GM18507 (cell line): ENCODE data around the gene TAF12.
"Not testable (repeated sequence)": the region's sequence is repeated elsewhere in the genome, so short reads cannot be mapped to it uniquely, and the experiment has no call there.

ENCODE experiments used
- DNase-seq: peaks from one replicate; pipeline ENCODE4 v3.0.0; 2011; ENCODE audit warnings: low read depth; ENCODE audit not compliant: insufficient read length; ENCODE audit errors: extremely low spot score
- FAIRE-seq: peaks from 2 replicates; lab custom pipeline; 2011; peaks lifted over from hg19 to GRCh38; lab: Jason Lieb, UNC

TAF12 gene

GRCh38 chr1:28642847-28643635 lies at the start of gene TAF12:
TSS of gene TAF12 (minus strand) at chr1:28643067. CDS start at chr1:28622081, 20,986 bp downstream.
- FAIRE-seq = peak; percentile 93

GRCh38 chr1:28691627-28692026 lies 48.8 kb upstream of the TAF12 start:
- not testable (repeated sequence) for FAIRE-seq, DNase-seq

More at GRCh38 chr1:28642847-28643635, at the start of gene TAF12:
- peak; percentile 78 for DNase-seq

GRCh38 chr1:28684937-28685336 lies 42.1 kb upstream of the TAF12 start:
- DNase-seq (no peak), FAIRE-seq (no peak)

- DNase-seq = no peak
- no peak for FAIRE-seq
These were observed 40.0 kb upstream of the TAF12 start for GRCh38 chr1:28682840-28683239.

GRCh38 chr1:28680151-28680550 lies 37.3 kb upstream of the TAF12 start:
- DNase-seq (no peak), FAIRE-seq (no peak)

- DNase-seq = no peak
- FAIRE-seq = no peak
These were observed 33.0 kb upstream of the TAF12 start for GRCh38 chr1:28675924-28676257.

- not testable (repeated sequence) for DNase-seq, FAIRE-seq
These were observed 30.1 kb upstream of the TAF12 start for GRCh38 chr1:28672971-28673370.

GRCh38 chr1:28671254-28671780 lies 28.4 kb upstream of the TAF12 start:
- DNase-seq = no peak
- no peak for FAIRE-seq

GRCh38 chr1:28668956-28669723 lies 26.3 kb upstream of the TAF12 start:
- peak; percentile 79 for DNase-seq
- FAIRE-seq = no peak

GRCh38 chr1:28668191-28668955 lies 25.5 kb upstream of the TAF12 start, which contains the start of gene GMEB1:
TSS of gene GMEB1 (plus strand) at chr1:28668784. CDS start at chr1:28683613, 14,829 bp downstream.
- FAIRE-seq = peak; percentile 86
- peak; percentile 86 for DNase-seq

- DNase-seq = no peak
- FAIRE-seq = no peak
These were observed 23.9 kb upstream of the TAF12 start for GRCh38 chr1:28666806-28667205.

GRCh38 chr1:28663871-28664470 lies 21.1 kb upstream of the TAF12 start:
- FAIRE-seq = no peak
- DNase-seq = no peak

- no peak for FAIRE-seq
These were observed 13.5 kb upstream of the TAF12 start for GRCh38 chr1:28656335-28656734.

GRCh38 chr1:28655448-28656311 lies 12.8 kb upstream of the TAF12 start:
- not testable (repeated sequence) for DNase-seq, FAIRE-seq

More at GRCh38 chr1:28656335-28656734, 13.5 kb upstream of the TAF12 start:
- no peak for DNase-seq

- DNase-seq, FAIRE-seq: not testable (repeated sequence)
These were observed 11.0 kb upstream of the TAF12 start for GRCh38 chr1:28653870-28654269.

GRCh38 chr1:28653063-28653462 lies 10.2 kb upstream of the TAF12 start:
- not testable (repeated sequence) for FAIRE-seq, DNase-seq

- peak; percentile 57 for FAIRE-seq
- no peak for DNase-seq
These were observed 5.8 kb upstream of the TAF12 start, which contains the start of gene RNU11 for GRCh38 chr1:28648474-28649198. TSS of gene RNU11 (plus strand) at chr1:28648600.
